T-helper 1 cell treated with Interleukin-12 subunit alpha and Interleukin-12 subunit beta and Interleukin-4 antibody, amounts not matched to agents 30 μg/mL and 1 μg/mL, for 36 hours (primary cell): Measurements from ENCODE around the gene PKD1L1.

Experiments
- H3K27ac Mint-ChIP-seq: one replicate; pipeline ENCODE4 v1.8.0; 2021; ENCODE audit warnings: mild to moderate bottlenecking, mixed read lengths
- H3K27me3 Mint-ChIP-seq: one replicate; pipeline ENCODE4 v1.8.0; 2021; ENCODE audit warnings: low read depth, mixed read lengths
- H3K36me3 Mint-ChIP-seq: one replicate; pipeline ENCODE4 v1.8.0; 2021; ENCODE audit warnings: low read depth, mixed read lengths
- H3K4me1 Mint-ChIP-seq: one replicate; pipeline ENCODE4 v1.8.0; 2021; ENCODE audit warnings: low read depth, mixed read lengths
- H3K4me3 Mint-ChIP-seq: one replicate; pipeline ENCODE4 v1.8.0; 2021; ENCODE audit warnings: mild to moderate bottlenecking, moderate library complexity, mixed read lengths
- H3K9me3 Mint-ChIP-seq: one replicate; pipeline ENCODE4 v1.8.0; 2021; ENCODE audit warnings: mixed read lengths

PKD1L1 gene

GRCh38 chr7:47827871-47828270 is 120.4 kb downstream of the PKD1L1 start:
- no peak overlapping the region for H3K27ac Mint-ChIP-seq
- no peaks in the 10 kb centered on the region for H3K36me3 Mint-ChIP-seq
- peaks cover 8% of the 10 kb centered on the region for H3K27me3 Mint-ChIP-seq
- no peak overlapping the region for H3K4me3 Mint-ChIP-seq
- H3K9me3 Mint-ChIP-seq: no peaks in the 10 kb centered on the region
- H3K4me1 Mint-ChIP-seq: no peaks in the 10 kb centered on the region

GRCh38 chr7:47827351-47827756 is 120.9 kb downstream of the PKD1L1 start:
- no peaks in the 10 kb centered on the region for H3K9me3 Mint-ChIP-seq
- no peaks in the 10 kb centered on the region for H3K4me1 Mint-ChIP-seq
- H3K4me3 Mint-ChIP-seq: no peak overlapping the region

GRCh38 chr7:47826754-47827153 is 121.5 kb downstream of the PKD1L1 start:
- Mint-ChIP-seq H3K27ac (no peak overlapping the region), H3K36me3 (no peaks in the 10 kb centered on the region), H3K4me1 (no peaks in the 10 kb centered on the region), H3K9me3 (no peaks in the 10 kb centered on the region), H3K27me3 (peaks cover 8% of the 10 kb centered on the region), H3K4me3 (no peak overlapping the region)

More at GRCh38 chr7:47827351-47827756, 120.9 kb downstream of the PKD1L1 start:
- no peaks in the 10 kb centered on the region for H3K36me3 Mint-ChIP-seq
- no peak overlapping the region for H3K27ac Mint-ChIP-seq
- peaks cover 8% of the 10 kb centered on the region for H3K27me3 Mint-ChIP-seq

GRCh38 chr7:47819607-47819920 is 128.7 kb downstream of the PKD1L1 start:
- Mint-ChIP-seq H3K9me3 (no peaks in the 10 kb centered on the region), H3K4me1 (no peaks in the 10 kb centered on the region), H3K4me3 (no peak overlapping the region), H3K27me3 (peaks cover 2% of the 10 kb centered on the region), H3K36me3 (no peaks in the 10 kb centered on the region), H3K27ac (no peak overlapping the region)

GRCh38 chr7:47818796-47819606 is 129.3 kb downstream of the PKD1L1 start:
- Mint-ChIP-seq H3K4me3 (no peak overlapping the region), H3K27me3 (no peaks in the 10 kb centered on the region), H3K36me3 (no peaks in the 10 kb centered on the region), H3K27ac (no peak overlapping the region), H3K9me3 (no peaks in the 10 kb centered on the region), H3K4me1 (no peaks in the 10 kb centered on the region)

- H3K4me1 Mint-ChIP-seq: no peaks in the 10 kb centered on the region
- H3K9me3 Mint-ChIP-seq: no peaks in the 10 kb centered on the region
- no peak overlapping the region for H3K27ac Mint-ChIP-seq
- H3K4me3 Mint-ChIP-seq: no peak overlapping the region
- H3K27me3 Mint-ChIP-seq: no peaks in the 10 kb centered on the region
- no peaks in the 10 kb centered on the region for H3K36me3 Mint-ChIP-seq
Measured at GRCh38 chr7:47817917-47818316, 130.3 kb downstream of the PKD1L1 start.

- Mint-ChIP-seq H3K9me3 (no peaks in the 10 kb centered on the region), H3K27me3 (no peaks in the 10 kb centered on the region), H3K36me3 (no peaks in the 10 kb centered on the region), H3K27ac (no peak overlapping the region), H3K4me3 (no peak overlapping the region), H3K4me1 (no peaks in the 10 kb centered on the region)
Measured at GRCh38 chr7:47816647-47817046, 131.6 kb downstream of the PKD1L1 start.

GRCh38 chr7:47815867-47816266 is 132.4 kb downstream of the PKD1L1 start:
- Mint-ChIP-seq H3K4me1 (no peaks in the 10 kb centered on the region), H3K27me3 (no peaks in the 10 kb centered on the region), H3K36me3 (no peaks in the 10 kb centered on the region), H3K9me3 (no peaks in the 10 kb centered on the region), H3K4me3 (no peak overlapping the region), H3K27ac (no peak overlapping the region)

- no peaks in the 10 kb centered on the region for H3K9me3 Mint-ChIP-seq
- no peak overlapping the region for H3K4me3 Mint-ChIP-seq
- H3K4me1 Mint-ChIP-seq: no peaks in the 10 kb centered on the region
Measured at GRCh38 chr7:47814905-47815613, 133.2 kb downstream of the PKD1L1 start.

GRCh38 chr7:47813620-47814260 is 134.5 kb downstream of the PKD1L1 start:
- no peak overlapping the region for H3K4me3 Mint-ChIP-seq
- H3K36me3 Mint-ChIP-seq: no peaks in the 10 kb centered on the region
- no peaks in the 10 kb centered on the region for H3K9me3 Mint-ChIP-seq
- no peaks in the 10 kb centered on the region for H3K27me3 Mint-ChIP-seq
- H3K27ac Mint-ChIP-seq: no peak overlapping the region
- no peaks in the 10 kb centered on the region for H3K4me1 Mint-ChIP-seq

More at GRCh38 chr7:47814905-47815613, 133.2 kb downstream of the PKD1L1 start:
- Mint-ChIP-seq H3K27me3 (no peaks in the 10 kb centered on the region), H3K36me3 (no peaks in the 10 kb centered on the region), H3K27ac (no peak overlapping the region)

GRCh38 chr7:47812429-47813136 is 135.7 kb downstream of the PKD1L1 start:
- H3K9me3 Mint-ChIP-seq: no peaks in the 10 kb centered on the region
- no peaks in the 10 kb centered on the region for H3K27me3 Mint-ChIP-seq
- no peaks in the 10 kb centered on the region for H3K36me3 Mint-ChIP-seq
- H3K4me3 Mint-ChIP-seq: no peak overlapping the region
- no peaks in the 10 kb centered on the region for H3K4me1 Mint-ChIP-seq
- no peak overlapping the region for H3K27ac Mint-ChIP-seq

GRCh38 chr7:47811632-47812380 is 136.5 kb downstream of the PKD1L1 start:
- no peaks in the 10 kb centered on the region for H3K4me1 Mint-ChIP-seq
- no peaks in the 10 kb centered on the region for H3K9me3 Mint-ChIP-seq
- H3K36me3 Mint-ChIP-seq: no peaks in the 10 kb centered on the region
- H3K27ac Mint-ChIP-seq: no peak overlapping the region
- no peak overlapping the region for H3K4me3 Mint-ChIP-seq
- no peaks in the 10 kb centered on the region for H3K27me3 Mint-ChIP-seq

GRCh38 chr7:47809387-47809786 is 138.9 kb downstream of the PKD1L1 start:
- Mint-ChIP-seq H3K36me3 (no peaks in the 10 kb centered on the region), H3K4me3 (no peak overlapping the region), H3K4me1 (no peaks in the 10 kb centered on the region), H3K9me3 (no peaks in the 10 kb centered on the region), H3K27me3 (no peaks in the 10 kb centered on the region), H3K27ac (no peak overlapping the region)

GRCh38 chr7:47808321-47808720 is 139.9 kb downstream of the PKD1L1 start:
- no peaks in the 10 kb centered on the region for H3K36me3 Mint-ChIP-seq
- H3K4me1 Mint-ChIP-seq: no peaks in the 10 kb centered on the region
- H3K27ac Mint-ChIP-seq: no peak overlapping the region
- no peak overlapping the region for H3K4me3 Mint-ChIP-seq
- H3K9me3 Mint-ChIP-seq: no peaks in the 10 kb centered on the region
- H3K27me3 Mint-ChIP-seq: no peaks in the 10 kb centered on the region
